Activated B cell treated with CpG ODN at 0.5 μM for 24 hours (primary cell): Measurements from ENCODE around the gene CCNJL. TPM values are rescaled to one million over a fixed set of nuclear protein-coding genes. Genes with fewer than 3 reads are reported as not detected.
"Not testable (repeated sequence)": the region's sequence is repeated elsewhere in the genome, so short reads cannot be mapped to it uniquely, and the experiment has no call there.

Experiments
- ATAC-seq: fragments of 200-7000 bp; cut with Tn5 transposase; one replicate; pipeline ENCODE4 v1.10.0; 2021; ENCODE audit warnings: low read depth, mild to moderate bottlenecking, moderate library complexity
- CTCF ChIA-PET: fragments of 350-600 bp; sonication (Branson Sonifier 250); formaldehyde crosslinking; loops from one replicate; lab custom pipeline; 2021; ENCODE audit warnings: antibody characterized with exemption; lab: Charles Lee
- POLR2A ChIA-PET: fragments of 350-600 bp; sonication (Branson Sonifier 250); formaldehyde crosslinking; loops from one replicate; lab custom pipeline; 2021; ENCODE audit warnings: antibody characterized with exemption; lab: Charles Lee
- DNase-seq: peaks from one replicate; pipeline ENCODE4 v3.0.0; 2022
- H3K27ac Mint-ChIP-seq: one replicate; pipeline ENCODE4 v1.8.0; 2020; ENCODE audit warnings: mixed read lengths
- H3K27me3 Mint-ChIP-seq: one replicate; pipeline ENCODE4 v1.8.0; 2021; ENCODE audit warnings: mixed read lengths
- H3K36me3 Mint-ChIP-seq: one replicate; pipeline ENCODE4 v1.8.0; 2021; ENCODE audit warnings: low read depth, mixed read lengths
- H3K4me1 Mint-ChIP-seq: one replicate; pipeline ENCODE4 v1.8.0; 2021; ENCODE audit warnings: mixed read lengths
- H3K4me3 Mint-ChIP-seq: one replicate; pipeline ENCODE4 v1.8.0; 2020; ENCODE audit warnings: mild to moderate bottlenecking, mixed read lengths
- H3K9me3 Mint-ChIP-seq: one replicate; pipeline ENCODE4 v1.8.0; 2020; ENCODE audit warnings: mixed read lengths
- CTCF ChIP-seq: fragments of 200-600 bp; IDR thresholded peaks from one replicate; pipeline ENCODE4 v1.8.0; 2022; ENCODE audit warnings: antibody characterized with exemption, mild to moderate bottlenecking
- intact Hi-C: fragments of 100-400 bp; cut with micrococcal nuclease; formaldehyde crosslinking; loops from one replicate; pipeline ENCODE4 v1.15.1; 2024
- total RNA-seq: library from RNA; stranded (reverse); gene quantifications from 2 replicates; pipeline ENCODE4 v1.2.3, GENCODE V29; 2022

CCNJL gene
- total RNA-seq, 1 donor from 2014 or later: 0.09 TPM

- H3K4me3 Mint-ChIP-seq: no peak overlapping the region
- intact Hi-C loops: no loop called here
- H3K27me3 Mint-ChIP-seq: peaks cover 6% of the 10 kb centered on the region
- H3K36me3 Mint-ChIP-seq: no peaks in the 10 kb centered on the region
- no peak overlapping the region for H3K27ac Mint-ChIP-seq
- H3K9me3 Mint-ChIP-seq: no peaks in the 10 kb centered on the region
- H3K4me1 Mint-ChIP-seq: no peaks in the 10 kb centered on the region
- ChIA-PET POLR2A (no interaction called here), CTCF (no interaction called here)
- ATAC-seq (no peak), DNase-seq (no peak)
- no peak for TF ChIP-seq CTCF
Measured at GRCh38 chr5:160252916-160253315, 59.4 kb downstream of the CCNJL start.

GRCh38 chr5:160251406-160252155 lies 60.8 kb downstream of the CCNJL start:
- H3K9me3 Mint-ChIP-seq: no peaks in the 10 kb centered on the region

GRCh38 chr5:160250826-160251225 lies 61.5 kb downstream of the CCNJL start:
- no peak for TF ChIP-seq CTCF
- CTCF ChIA-PET: no interaction called here
- Mint-ChIP-seq H3K4me1 (no peaks in the 10 kb centered on the region), H3K9me3 (no peaks in the 10 kb centered on the region), H3K27me3 (peaks cover 6% of the 10 kb centered on the region), H3K36me3 (no peaks in the 10 kb centered on the region), H3K4me3 (no peak overlapping the region), H3K27ac (no peak overlapping the region)
- intact Hi-C loops: no loop called here
- ATAC-seq (no peak), DNase-seq (no peak)
- POLR2A ChIA-PET: no interaction called here

More at GRCh38 chr5:160251406-160252155, 60.8 kb downstream of the CCNJL start:
- no peak overlapping the region for H3K27ac Mint-ChIP-seq
- no peaks in the 10 kb centered on the region for H3K36me3 Mint-ChIP-seq
- no peaks in the 10 kb centered on the region for H3K4me1 Mint-ChIP-seq
- H3K4me3 Mint-ChIP-seq: no peak overlapping the region
- ChIA-PET CTCF (no interaction called here), POLR2A (no interaction called here)
- H3K27me3 Mint-ChIP-seq: peaks cover 6% of the 10 kb centered on the region
- no peak for TF ChIP-seq CTCF
- DNase-seq (no peak), ATAC-seq (no peak)
- intact Hi-C loops: no loop called here

- CTCF ChIA-PET: no interaction called here
- Mint-ChIP-seq H3K4me3 (no peak overlapping the region), H3K36me3 (no peaks in the 10 kb centered on the region), H3K9me3 (no peaks in the 10 kb centered on the region), H3K27ac (no peak overlapping the region), H3K4me1 (no peaks in the 10 kb centered on the region), H3K27me3 (peaks cover 6% of the 10 kb centered on the region)
- intact Hi-C loops: no loop called here
- DNase-seq (no peak), ATAC-seq (no peak)
- TF ChIP-seq CTCF: no peak
- POLR2A ChIA-PET: no interaction called here
Measured at GRCh38 chr5:160250226-160250625, 62.1 kb downstream of the CCNJL start.

GRCh38 chr5:160249570-160249969 lies 62.8 kb downstream of the CCNJL start:
- H3K27ac Mint-ChIP-seq, CTCF ChIA-PET, POLR2A ChIA-PET, DNase-seq, intact Hi-C loops, H3K9me3 Mint-ChIP-seq, H3K4me1 Mint-ChIP-seq, H3K27me3 Mint-ChIP-seq, H3K36me3 Mint-ChIP-seq, H3K4me3 Mint-ChIP-seq, ATAC-seq: not testable (repeated sequence)
